GM23248 (cell line): ENCODE results near the gene STX16. TPM values are rescaled to one million over a fixed set of nuclear protein-coding genes. Genes with fewer than 3 reads are reported as not detected.

Experiments used
- DNase-seq: peaks from one replicate; pipeline ENCODE4 v3.0.0-alpha.2; 2015
- H2AFZ ChIP-seq: fragments of 200-600 bp; sonication (generic); 2 replicates; pipeline ENCODE4 v1.6.1; 2016; ENCODE audit warnings: antibody characterized with exemption
- H3F3A ChIP-seq: fragments of 200-600 bp; sonication (generic); 2 replicates; pipeline ENCODE4 v1.6.1; 2016; ENCODE audit warnings: mild to moderate bottlenecking, antibody characterized with exemption, mixed run types; ENCODE audit not compliant: insufficient read depth
- H3K27ac ChIP-seq: fragments of 200-600 bp; sonication (generic); 2 replicates; pipeline ENCODE4 v1.5.1; 2016; ENCODE audit warnings: mild to moderate bottlenecking
- H3K27me3 ChIP-seq: fragments of 200-600 bp; sonication (generic); replicated peaks from 2 replicates; pipeline ENCODE4 v1.6.1; 2016; ENCODE audit warnings: mild to moderate bottlenecking; ENCODE audit not compliant: insufficient read depth
- H3K36me3 ChIP-seq: fragments of 200-600 bp; sonication (generic); 2 replicates; pipeline ENCODE4 v1.6.1; 2016; ENCODE audit warnings: low read depth, mild to moderate bottlenecking
- H3K4me1 ChIP-seq: fragments of 200-600 bp; sonication (generic); 2 replicates; pipeline ENCODE4 v1.6.1; 2016; ENCODE audit warnings: mild to moderate bottlenecking; ENCODE audit not compliant: insufficient read depth
- H3K4me2 ChIP-seq: fragments of 200-600 bp; sonication (generic); one replicate; pipeline ENCODE4 v1.6.1; 2016; ENCODE audit warnings: mild to moderate bottlenecking; ENCODE audit not compliant: unreplicated experiment
- H3K4me3 ChIP-seq: fragments of 200-600 bp; sonication (generic); 2 replicates; pipeline ENCODE4 v1.5.1; 2016; ENCODE audit warnings: mild to moderate bottlenecking
- H3K79me2 ChIP-seq: fragments of 200-600 bp; sonication (generic); 2 replicates; pipeline ENCODE4 v1.6.1; 2016; ENCODE audit warnings: mild to moderate bottlenecking; ENCODE audit not compliant: insufficient read depth
- H3K9ac ChIP-seq: fragments of 200-600 bp; sonication (generic); 2 replicates; pipeline ENCODE4 v1.6.1; 2016; ENCODE audit warnings: mild to moderate bottlenecking
- H3K9me2 ChIP-seq: fragments of 200-600 bp; sonication (generic); 2 replicates; pipeline ENCODE4 v1.6.1; 2016; ENCODE audit warnings: mixed run types, mild to moderate bottlenecking, moderate library complexity; ENCODE audit not compliant: insufficient read depth
- H3K9me3 ChIP-seq: fragments of 200-600 bp; sonication (generic); one replicate; pipeline ENCODE4 v1.6.1; 2017; ENCODE audit warnings: low read depth
- H4K20me1 ChIP-seq: fragments of 200-600 bp; sonication (generic); 2 replicates; pipeline ENCODE4 v1.6.0; 2016; ENCODE audit not compliant: insufficient read depth
- EZH2 ChIP-seq: fragments of 200-600 bp; sonication (generic); IDR thresholded peaks from 2 replicates; pipeline ENCODE4 v1.6.1; 2018; ENCODE audit warnings: antibody characterized with exemption, mild to moderate bottlenecking; ENCODE audit not compliant: insufficient read depth, poor library complexity, severe bottlenecking
- EZH2phosphoT487 ChIP-seq: fragments of 200-600 bp; sonication (generic); IDR thresholded peaks from 2 replicates; pipeline ENCODE4 v1.6.1; 2018; ENCODE audit warnings: antibody characterized with exemption, moderate library complexity, mild to moderate bottlenecking, low read depth; ENCODE audit not compliant: insufficient read depth
- WGBS, 2 experiments: methylation state at CpG; one replicate each; pipeline ENCODE4 v1.1.6; 2015 to 2017; ENCODE audit warnings: low lambda C conversion rate in 2 of 2, low coverage in 1 of 2; ENCODE audit errors: missing lambda C conversion rate in 2 of 2; 5-methylcytosine and 5-hydroxymethylcytosine counted together
- in situ Hi-C: fragments of 300-500 bp; cut with MboI; formaldehyde crosslinking; loops from 2 replicates; pipeline ENCODE4 v1.15.0; 2020
- polyA plus RNA-seq: library from polyadenylated mRNA; unstranded; fragments of >200 nt; fragmentation: Nextera tagmentation; extraction: Ambion mirVana; gene quantifications from 2 replicates; pipeline ENCODE4 v1.2.1, GENCODE V29; 2016
- total RNA-seq: library from RNA; depleted of rRNA; stranded (reverse); fragments of >200 nt; shearing (Covaris generic); gene quantifications from 2 replicates; pipeline ENCODE4 v1.2.3, GENCODE V29; 2014

The STX16 gene
- total and polyA plus RNA-seq, 2 experiments from 2014 or later = 17.6 to 36.9 TPM

- TF ChIP-seq EZH2phosphoT487 (no peak), EZH2 (no peak)
- Histone ChIP-seq H3K79me2 (no peaks in the 10 kb centered on the region), H4K20me1 (no peaks in the 10 kb centered on the region), H2AFZ (no peak overlapping the region), H3K4me2 (no peak overlapping the region), H3K9ac (no peak overlapping the region), H3K27ac (no peak overlapping the region), H3K9me2 (no peaks in the 10 kb centered on the region), H3K36me3 (no peaks in the 10 kb centered on the region), H3K27me3 (no peaks in the 10 kb centered on the region), H3K4me1 (peaks cover 9% of the 10 kb centered on the region; the same call in 1 of the 2 replicates), H3K4me3 (no peak overlapping the region), H3K9me3 (no peaks in the 10 kb centered on the region), H3F3A (no peaks in the 10 kb centered on the region)
- WGBS, 2 experiments = 89 to 90% methylated on average over 5 of the region's 5 CpGs
- in situ Hi-C loops = no loop called here
- no peak for DNase-seq
These were observed 33.9 kb upstream of the STX16 start for GRCh38 chr20:58617158-58617557.

GRCh38 chr20:58618351-58619076 is 32.6 kb upstream of the STX16 start:
- WGBS, 2 experiments = 17 to 18% methylated on average over 12 of the region's 12 CpGs
- Histone ChIP-seq H3K27ac (peak overlapping the region; percentile 56), H3K79me2 (no peaks in the 10 kb centered on the region), H3K4me2 (peak overlapping the region; percentile 2), H3K36me3 (no peaks in the 10 kb centered on the region), H3K4me1 (peaks cover 20% of the 10 kb centered on the region; the same call in 1 of the 2 replicates), H3K9ac (peak overlapping the region; percentile 21), H4K20me1 (no peaks in the 10 kb centered on the region), H3K9me3 (no peaks in the 10 kb centered on the region), H3K4me3 (no peak overlapping the region), H2AFZ (peak overlapping the region; percentile 59), H3K27me3 (no peaks in the 10 kb centered on the region), H3F3A (peaks cover 3% of the 10 kb centered on the region; the same call in 1 of the 2 replicates), H3K9me2 (no peaks in the 10 kb centered on the region)
- TF ChIP-seq EZH2 (no peak), EZH2phosphoT487 (0 out of 2 replicates have a peak, but pooled peaks have one; percentile 36)
- peak; percentile 76 for DNase-seq
- in situ Hi-C loops = no loop called here

- Histone ChIP-seq H3K9me2 (no peaks in the 10 kb centered on the region), H3K4me3 (no peak overlapping the region), H3K4me2 (peak overlapping the region; percentile 2), H3K9me3 (no peaks in the 10 kb centered on the region), H3F3A (peaks cover 4% of the 10 kb centered on the region; the same call in 1 of the 2 replicates), H3K4me1 (peaks cover 25% of the 10 kb centered on the region), H3K9ac (peak overlapping the region; percentile 21), H3K27me3 (no peaks in the 10 kb centered on the region), H4K20me1 (no peaks in the 10 kb centered on the region), H3K79me2 (no peaks in the 10 kb centered on the region), H3K27ac (peak overlapping the region; percentile 56), H3K36me3 (no peaks in the 10 kb centered on the region), H2AFZ (peak overlapping the region; percentile 59)
- DNase-seq = no peak
- in situ Hi-C loops = no loop called here
- WGBS, 2 experiments = 87% methylated on average over 22 of the region's 22 CpGs
- no peak for TF ChIP-seq EZH2
- no peak for TF ChIP-seq EZH2phosphoT487
These were observed 31.8 kb upstream of the STX16 start for GRCh38 chr20:58619077-58619863.

- peaks cover 28% of the 10 kb centered on the region for H3K4me1 ChIP-seq
- no peaks in the 10 kb centered on the region for H3K79me2 ChIP-seq
- no peak overlapping the region for H2AFZ ChIP-seq
- no peaks in the 10 kb centered on the region for H4K20me1 ChIP-seq
- H3K27me3 ChIP-seq = no peaks in the 10 kb centered on the region
- WGBS, 2 experiments = 89 to 92% methylated on average over 11 of the region's 11 CpGs
- no peak overlapping the region for H3K4me3 ChIP-seq
- H3K9ac ChIP-seq = no peak overlapping the region
- H3K9me2 ChIP-seq = no peaks in the 10 kb centered on the region
- DNase-seq = no peak
- peaks cover 4% of the 10 kb centered on the region; the same call in 1 of the 2 replicates for H3F3A ChIP-seq
- no peak overlapping the region for H3K4me2 ChIP-seq
- H3K36me3 ChIP-seq = no peaks in the 10 kb centered on the region
- H3K27ac ChIP-seq = no peak overlapping the region
- H3K9me3 ChIP-seq = no peaks in the 10 kb centered on the region
- no peak for TF ChIP-seq EZH2
- TF ChIP-seq EZH2phosphoT487 = no peak
- in situ Hi-C loops = no loop called here
These were observed 31.1 kb upstream of the STX16 start for GRCh38 chr20:58619864-58620431.
